CD4-positive, alpha-beta T cell treated with Interleukin-1 beta for 1 hour (primary cell): Measurements from ENCODE around the gene CLDND2.

Source experiments
- DNase-seq, 2 donors: peaks; one replicate each; pipeline ENCODE4 v3.0.0-alpha.2; 2020 to 2022

Gene CLDND2

DNA sequence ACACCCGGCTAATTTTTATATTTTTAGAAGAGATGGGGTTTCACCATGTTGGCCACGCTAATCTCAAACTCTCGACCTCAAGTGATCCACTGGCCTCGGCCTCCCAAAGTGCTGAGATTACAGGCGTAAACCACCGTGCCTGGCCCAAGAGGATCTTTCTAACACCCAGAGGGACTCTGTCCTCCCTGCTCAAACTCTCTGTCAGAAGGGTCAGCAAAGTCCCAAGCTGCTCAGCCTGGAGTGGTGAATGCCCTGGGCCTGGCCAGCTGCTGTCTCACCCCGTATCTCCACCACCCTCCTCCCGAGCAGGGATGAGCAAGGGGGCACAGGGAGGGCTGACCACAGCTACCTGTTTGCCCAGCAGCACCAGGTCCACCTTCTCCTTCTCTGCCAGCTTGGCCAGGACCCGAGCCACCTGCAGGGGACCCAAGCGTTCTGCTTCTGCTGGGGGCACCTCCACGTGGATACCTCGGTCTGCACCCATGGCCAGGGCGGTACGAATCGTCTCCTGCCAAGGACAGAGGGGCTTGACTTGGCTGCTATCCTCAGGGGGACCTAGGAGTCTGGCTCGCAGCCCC lies 15.9 kb downstream of the CLDND2 start:
- DNase-seq, result no peak

DNA sequence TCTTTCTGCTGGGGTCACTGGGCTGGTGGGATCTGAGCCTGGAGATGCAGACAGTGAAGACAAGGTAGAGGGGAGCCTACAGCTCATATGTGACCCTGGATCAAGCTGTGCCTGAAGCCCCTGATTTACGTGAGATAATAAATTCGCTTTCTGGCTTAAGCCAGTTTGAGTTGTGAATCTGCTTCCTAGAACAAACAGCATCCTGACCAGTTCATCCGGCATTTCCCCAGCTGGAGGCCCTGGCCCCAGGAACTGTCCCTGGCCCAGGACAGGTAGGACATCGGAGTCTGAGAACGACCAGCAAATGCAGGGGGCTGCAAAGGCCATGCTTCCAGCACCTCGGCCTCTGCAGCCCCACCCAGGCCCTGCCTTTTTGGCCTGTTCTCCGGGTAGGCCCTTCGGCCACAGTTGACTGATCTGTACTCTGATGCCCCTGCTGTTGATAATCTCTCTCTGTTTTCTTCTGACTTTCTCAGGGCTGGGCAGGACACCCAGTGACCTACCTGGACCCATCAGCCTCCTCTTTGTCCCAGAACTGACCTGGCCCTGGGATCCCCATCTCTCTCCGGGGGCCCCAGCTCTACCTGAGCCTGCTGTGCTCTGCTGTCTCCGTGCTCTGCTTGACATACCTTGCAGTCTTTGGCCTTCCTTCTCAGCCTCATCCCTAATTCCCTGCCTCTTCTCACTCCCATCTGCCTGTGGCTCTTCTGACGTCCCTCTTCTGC lies 17.4 kb downstream of the CLDND2 start:
- no peak for DNase-seq

DNA sequence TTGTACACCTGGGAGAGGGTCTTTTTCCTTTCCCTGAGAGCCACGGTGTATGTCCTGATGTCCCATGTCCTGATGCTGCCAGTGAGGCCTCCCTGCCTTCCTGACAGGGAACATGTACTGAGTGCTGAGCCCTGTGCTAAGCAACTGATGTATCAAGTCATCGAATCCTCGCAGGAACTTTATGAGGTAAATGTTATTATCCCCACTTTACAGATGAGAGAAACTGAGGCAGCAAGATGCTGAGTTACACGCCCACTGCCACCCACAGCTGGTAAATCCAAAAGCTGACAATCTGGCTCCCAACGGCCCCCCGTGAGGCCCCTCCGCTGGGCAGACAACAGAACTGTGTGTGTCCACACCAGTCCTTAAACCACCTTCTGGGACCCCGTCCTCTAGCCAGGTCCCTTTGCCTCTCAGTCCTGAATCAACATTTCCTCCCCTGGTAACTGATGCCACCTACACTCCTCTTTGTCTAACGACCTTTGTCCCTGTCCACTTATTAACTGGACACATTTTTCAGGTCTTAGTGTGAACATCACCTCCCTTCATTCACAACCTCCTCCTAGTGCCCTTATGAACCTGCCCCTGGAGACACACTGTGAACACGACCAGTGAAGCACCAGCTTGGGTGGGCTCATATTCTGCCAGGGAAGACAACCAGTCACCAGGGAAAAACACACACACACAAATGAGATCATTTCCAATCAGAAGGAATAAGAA lies 21.4 kb downstream of the CLDND2 start:
- DNase-seq, result no peak

DNA sequence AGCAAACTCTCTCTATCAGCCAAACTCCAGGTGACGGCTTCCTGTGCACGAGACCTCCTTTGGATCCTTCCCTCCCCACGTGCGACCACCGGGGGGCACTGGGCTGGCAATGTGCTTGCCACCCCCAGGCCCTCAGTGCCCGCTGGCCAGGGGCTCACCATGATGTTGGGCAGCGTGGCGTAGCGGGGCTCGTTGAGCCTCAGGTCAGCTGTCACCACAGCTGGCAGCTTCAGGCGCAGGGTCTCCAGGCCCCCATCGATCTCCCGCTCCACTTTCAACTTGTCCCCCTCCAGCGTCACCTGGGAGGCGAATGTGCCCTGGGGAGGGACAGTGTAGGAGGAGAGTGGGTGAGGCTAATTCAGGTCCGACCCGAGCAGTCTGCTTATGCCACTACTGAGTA lies 22.1 kb downstream of the CLDND2 start:
- no peak for DNase-seq

DNA sequence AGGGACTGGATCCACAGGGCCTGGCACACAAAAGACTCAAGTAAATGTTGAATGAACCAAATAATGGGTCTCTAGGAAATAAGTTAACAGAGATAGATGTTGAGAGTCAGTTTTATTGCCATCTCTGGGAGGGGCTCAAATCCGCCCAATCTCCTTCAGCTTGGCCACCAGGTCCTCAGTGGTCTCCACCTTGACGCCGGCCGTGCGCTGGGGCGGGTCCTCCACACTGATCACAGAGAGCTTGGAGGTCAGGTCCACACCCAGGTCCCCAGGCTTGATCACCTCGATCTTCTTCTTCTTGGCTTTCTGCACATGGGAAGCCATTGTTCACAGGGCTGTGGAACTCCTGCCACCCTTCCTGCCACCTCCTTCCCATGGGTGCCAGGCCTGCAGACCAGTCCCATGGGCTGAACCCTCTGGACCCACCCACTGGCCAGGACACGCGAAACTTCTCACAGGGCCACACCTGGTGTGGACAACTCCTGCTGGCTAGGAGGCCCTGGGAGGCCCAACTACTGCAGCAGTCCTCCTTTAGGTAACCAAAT lies 23.7 kb downstream of the CLDND2 start:
- DNase-seq, result no peak

DNA sequence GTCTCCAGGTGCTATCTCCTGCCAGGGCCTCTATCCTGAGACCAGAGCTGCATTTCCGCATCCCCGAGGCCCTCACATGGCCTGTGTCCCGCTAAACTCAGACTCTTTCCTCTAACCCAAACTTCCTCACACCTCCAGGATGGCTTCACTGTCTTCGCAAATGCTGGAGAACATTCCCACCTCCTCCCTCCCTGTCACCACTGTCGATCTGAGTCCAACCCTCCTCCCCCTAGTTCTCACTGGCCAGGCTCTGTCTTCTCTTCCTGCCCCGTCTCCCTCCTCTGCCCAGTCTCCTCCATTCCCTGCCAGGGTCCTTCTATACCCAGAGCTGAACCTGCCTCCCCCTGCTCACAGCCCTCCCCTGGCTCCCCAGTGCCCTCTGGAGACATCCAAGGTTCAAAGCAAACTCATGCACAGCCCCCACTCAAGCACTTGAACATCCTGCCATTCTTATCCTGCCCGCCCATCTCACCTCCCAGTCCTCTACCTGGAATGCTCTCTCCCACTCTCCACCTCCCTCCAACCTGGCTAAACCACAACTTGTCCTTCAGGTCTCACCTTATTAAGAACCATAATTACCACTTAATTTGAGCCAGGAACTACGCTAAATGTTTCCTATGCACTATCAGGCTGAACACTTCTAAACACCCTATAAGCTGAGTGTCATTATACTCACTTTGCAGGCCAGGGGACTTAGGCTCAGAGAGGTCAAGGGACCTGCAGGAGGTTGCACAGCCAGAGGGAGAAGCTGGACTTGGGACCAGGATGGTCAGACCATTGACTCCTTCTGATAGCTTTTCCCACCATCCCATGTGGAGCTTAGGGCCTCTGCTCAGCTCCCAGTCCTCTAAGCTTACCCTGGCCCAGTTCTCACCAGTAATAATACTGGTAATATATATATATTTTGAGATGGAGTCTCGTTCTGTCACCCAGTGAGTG lies 25.9 kb downstream of the CLDND2 start:
- no peak for DNase-seq

DNA sequence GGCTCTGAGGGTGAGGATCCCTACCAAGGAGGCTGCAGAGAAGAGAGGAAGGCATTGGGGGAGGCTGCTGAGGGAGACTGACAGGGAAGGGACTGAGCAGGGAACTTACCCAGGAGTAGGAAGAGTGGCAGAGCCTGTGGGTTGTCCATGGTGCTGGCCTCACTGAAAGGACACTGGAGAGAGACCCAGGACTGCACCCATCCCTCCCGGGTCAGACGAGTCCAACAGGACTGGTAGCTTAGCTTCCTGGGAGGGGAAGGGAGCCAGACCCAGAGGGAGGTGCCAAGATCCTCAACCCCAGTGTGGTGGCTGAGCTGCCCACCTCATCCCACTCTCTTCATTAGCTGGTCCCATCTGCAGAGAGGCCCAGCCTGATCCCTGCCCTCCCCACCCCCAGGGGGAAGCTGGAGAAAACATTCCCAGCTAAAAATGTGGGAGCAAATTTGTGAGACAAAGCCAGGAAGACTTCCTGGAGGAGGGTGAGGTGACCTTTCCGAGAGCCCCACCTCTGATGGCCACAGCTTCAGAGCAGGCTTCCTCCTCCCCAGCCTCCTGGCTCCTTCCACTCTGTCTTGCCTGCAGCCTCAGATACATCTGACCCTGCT lies 26.7 kb downstream of the CLDND2 start, which contains the start of gene VSIG10L:
Gene VSIG10L, minus strand, starts transcription at position 164 of the 605 bp plus-strand sequence. Its CDS starts 15 bp downstream, at position 149.
- no peak for DNase-seq

DNA sequence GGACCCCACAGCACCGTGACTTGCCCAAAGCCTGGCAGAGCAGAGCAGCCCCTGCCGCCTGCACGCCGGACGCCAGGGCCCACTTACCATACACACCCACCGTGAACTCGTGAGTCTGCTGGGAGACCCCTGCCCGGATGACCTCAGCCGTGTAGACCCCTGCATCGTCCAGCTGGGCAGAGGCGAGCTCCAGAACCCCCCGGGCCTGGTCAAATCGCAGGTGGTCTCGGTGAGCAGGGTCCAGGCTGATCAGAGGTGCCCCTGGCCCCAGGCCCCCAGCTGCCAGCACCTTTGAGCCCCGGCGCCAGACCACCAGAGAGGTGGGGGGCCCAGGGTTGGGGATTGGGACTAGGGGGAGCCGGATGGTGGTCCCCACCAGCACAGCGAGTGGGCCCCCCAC lies 27.7 kb downstream of the CLDND2 start:
- no peak for DNase-seq

DNA sequence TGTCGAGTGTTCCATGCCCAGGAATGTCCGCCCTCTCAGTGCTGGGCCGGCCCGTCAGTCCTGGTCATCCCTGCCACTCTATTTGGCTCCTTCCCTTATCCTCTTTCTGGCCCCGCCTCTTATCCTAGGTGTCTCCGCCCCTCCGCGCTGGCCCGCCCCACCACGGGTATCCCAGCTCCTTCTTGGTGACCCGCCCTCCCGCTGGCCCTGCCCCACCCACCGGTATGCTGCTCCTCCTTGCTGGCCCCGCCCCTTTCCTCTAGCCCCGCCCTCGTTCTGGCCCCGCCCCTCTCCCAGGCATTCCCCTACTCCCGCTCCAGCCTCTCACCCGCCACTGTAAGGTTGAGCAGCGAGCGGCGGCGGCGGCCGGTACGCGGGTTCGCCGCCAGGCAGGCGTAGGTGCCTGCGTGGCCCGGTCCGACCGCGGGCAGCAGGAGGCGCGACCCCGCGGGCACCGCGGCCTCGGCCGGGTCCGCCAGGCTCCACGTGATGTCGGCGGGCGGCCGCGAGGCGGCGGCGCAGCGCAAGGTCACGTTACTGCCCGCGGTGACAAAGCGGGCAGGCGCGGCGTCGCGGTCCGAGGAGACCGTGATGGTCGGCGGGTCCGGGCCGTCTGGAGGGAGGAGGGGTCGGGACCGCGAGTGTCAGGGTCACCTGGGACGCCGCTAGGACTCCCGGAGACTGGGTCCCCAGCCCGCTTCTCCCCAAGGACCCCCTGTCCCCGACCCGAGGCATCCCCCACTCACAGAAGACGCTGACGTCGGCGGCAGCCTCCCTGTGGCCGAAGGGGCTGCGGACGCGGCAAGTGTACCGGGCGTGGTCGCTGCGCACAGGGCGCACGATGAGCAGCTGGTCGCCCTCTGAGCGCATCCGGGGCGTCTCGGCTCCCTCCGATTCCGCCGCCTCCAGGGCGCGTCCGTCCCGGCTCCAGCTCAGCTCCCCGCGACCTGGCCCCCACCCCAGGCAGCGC lies 28.8 kb downstream of the CLDND2 start:
- peak; percentile 91 to 94 for DNase-seq

DNA sequence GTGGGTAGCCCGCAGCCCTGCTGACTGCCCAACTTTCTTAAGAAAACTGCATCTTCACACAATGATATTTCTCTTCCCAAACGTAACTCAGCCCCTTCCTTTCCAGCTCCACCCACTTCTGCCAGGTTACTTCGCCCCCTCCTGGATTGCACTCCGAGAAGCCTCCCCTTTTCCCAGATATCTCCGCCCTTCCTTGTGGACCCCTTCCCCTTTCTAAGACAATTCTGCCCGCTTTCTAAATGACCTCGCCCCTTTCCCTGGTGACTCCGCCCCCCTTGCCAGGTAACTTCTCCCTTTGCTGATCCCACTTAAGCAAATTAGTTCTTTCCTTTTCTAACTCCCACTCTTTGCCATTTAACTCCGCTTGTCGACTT lies 29.5 kb downstream of the CLDND2 start:
- no peak for DNase-seq

DNA sequence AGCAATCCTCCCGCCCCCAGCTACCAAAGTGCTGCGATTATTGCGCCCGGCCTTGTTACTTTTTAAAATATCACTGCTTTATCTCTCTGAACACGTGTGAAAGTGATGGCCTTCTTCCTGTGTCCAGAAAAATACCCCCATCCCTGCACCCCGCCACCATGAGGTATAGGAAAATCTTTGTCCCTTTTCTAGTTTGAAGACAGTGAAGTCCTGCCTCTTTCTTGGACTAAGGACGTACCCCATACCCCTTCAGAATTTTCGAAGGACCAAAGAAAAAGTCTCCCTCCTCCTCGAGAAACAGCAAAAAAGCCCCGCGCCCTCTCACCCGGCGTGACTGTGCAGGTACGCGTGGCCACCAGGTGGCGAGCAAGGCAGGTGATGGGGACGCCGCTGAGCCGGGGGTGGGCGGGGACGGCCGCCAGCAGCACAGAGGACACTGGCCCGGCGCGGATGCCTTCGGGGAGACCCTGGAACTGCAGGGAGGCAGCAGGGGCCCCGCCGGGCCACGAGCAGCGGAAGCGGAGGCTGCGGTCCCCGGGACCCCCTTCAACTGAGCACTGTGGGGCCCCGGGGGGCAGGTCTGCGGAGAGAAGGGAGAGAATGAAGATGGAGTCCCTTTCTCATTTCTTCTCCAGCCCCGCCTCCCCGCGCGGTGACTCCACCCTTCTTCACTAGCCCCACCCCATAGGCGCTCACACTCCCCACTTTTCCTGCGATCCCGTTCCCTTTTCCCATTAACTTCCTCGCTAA lies 30.1 kb downstream of the CLDND2 start:
- DNase-seq, result peak; percentile 83

DNA sequence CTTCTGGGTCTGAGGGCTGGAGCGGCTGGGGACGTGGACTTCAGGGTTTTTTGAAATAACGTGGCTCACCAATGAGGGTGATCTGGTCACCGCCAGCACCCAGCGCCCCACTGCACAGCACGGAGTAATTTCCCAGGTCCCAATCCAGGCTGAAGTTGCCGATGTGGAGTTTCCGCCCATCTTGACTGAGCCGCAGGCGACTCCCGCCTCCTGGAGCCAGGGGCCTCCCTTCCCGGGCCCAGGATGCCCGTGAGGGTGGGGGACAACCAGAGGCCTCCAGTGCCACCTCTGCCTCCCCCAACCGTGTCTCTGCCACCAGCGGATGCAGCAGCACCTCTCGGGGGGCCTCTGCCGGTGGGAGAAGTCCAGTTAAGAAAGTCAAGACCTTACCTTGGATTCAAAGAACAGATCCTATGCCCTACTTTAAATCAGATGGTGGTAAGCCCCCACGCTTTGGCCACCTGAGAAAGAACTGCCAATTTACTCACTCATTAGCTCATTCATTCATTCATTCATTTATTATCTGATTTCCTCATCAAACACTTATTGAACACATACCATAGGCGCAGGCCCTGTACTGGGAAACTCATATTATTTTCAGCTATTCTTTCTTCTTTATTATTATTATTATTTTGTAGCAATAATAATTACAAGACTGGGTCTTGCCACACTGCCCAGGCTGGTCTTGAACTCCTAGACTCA lies 30.8 kb downstream of the CLDND2 start:
- no peak for DNase-seq

DNA sequence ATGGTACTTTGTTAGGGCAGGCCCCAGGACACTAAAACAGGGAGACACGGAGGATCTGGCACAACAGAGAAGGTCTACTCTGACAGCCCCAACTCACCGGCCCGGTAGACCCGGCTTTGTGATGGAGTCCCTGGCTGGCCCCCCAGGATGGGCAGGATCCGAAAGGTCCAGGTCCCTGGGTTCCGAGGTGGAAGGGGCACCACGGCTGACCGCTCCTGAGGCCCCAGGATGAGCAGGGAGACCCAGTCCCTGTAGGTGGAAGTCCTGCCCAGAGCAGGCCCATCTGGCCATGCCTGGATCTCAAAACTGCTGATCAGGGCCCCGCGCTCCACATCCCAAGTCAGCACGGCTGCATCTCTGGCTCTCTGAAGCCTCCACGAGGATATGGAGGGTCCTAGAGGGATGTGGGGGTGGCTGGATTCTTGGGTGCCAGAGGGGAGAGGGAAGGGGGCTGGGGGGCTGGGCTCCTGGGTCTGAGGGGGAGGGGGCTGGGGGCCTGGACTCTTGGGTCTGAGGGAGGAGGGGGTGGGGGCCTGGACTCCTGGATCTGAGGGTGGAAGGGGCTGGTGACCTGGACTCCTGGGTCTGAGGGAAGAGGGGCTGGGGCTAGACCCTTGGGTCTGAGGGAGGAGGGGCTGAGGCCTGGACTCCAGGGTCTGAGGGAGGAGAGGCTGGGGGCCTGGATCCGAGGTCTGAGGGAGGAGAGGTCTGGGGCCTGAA lies 31.5 kb downstream of the CLDND2 start:
- no peak for DNase-seq

DNA sequence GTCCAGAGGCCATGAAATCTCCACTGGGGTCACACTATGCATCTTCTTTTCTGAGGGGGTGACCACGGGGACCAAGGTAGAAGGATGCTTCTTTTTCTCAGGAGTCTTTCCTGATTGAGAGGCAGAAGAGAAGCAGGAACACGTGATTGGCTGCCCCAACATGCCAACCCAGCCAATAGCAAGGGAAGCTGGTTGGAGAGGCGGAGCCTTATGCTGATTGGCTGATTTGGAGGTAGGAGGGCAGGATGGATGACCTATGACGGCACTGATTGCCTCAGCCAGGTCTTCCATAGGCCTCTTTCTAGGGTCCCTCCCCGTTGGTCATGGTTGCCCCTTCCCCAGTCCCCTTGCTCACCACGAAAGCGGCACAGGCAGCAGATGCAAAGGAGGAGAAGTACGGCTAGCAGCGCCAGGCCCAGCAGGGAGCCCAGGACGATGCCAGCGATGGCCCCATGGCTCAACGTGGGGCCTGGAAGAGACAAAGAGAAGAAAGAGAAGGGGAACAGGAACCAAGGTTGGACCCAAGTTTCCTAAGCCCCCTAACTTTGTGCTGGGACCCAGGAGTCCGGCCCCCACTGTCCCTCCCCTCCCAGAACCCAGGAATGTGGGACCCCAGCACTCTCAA lies 34.9 kb downstream of the CLDND2 start:
- no peak for DNase-seq

DNA sequence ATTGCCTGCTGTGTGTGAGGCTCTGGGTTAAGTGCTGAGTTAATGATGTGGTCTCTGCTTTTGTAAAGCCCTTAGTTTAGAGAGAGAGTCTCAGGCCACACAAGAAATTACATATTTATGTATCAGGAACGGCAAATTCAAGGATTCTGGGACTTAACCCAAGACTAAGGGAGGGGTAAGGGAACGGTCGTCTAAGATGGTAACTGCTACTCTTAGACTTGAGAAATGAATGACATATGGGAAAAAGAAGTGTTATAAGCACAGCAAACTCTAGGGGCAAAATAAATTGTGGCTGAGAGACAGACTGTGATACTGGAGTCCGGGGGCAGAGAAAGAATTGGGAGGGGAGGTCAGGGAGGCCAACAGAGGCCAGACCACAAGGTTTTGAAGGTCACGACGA lies 37.1 kb downstream of the CLDND2 start:
- no peak for DNase-seq

DNA sequence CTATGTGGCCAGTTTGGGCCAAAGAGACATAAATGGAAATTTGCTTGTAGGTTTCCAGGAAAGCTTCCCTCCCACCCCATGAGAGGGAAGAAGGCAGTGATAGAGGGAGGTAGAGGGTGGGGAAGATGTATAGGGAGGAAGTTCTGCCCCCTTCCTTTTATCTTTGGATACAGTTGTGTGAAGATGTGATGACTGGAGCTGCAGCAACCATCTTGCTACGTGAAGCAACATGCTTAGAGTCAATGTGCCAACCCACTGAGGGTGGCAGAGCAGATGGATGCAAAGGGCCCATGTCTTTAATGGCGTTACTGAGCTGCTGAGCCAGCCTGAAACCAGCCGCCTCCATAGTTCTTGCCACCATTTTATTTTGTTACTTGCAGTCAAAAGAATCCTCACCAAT lies 37.6 kb downstream of the CLDND2 start:
- no peak for DNase-seq

DNA sequence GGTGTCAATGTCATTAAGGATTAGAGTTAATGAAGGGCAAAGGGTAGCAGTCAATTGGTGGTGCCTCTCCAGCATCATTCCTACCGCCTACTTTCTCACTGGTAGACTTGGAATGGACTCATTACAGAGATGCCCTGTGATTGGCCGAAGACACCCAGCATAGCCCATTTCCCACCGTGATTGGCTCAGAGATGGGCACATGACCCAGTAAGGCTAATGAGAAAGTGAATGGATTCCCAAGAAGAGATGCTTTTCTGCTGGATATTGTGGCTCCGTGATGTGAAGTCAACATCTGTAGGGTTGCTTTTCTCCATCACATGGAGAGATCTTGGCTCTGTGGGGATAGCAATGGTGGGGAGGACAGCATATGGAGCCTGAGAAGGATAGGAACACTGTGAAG lies 38.4 kb downstream of the CLDND2 start:
- DNase-seq, result no peak

DNA sequence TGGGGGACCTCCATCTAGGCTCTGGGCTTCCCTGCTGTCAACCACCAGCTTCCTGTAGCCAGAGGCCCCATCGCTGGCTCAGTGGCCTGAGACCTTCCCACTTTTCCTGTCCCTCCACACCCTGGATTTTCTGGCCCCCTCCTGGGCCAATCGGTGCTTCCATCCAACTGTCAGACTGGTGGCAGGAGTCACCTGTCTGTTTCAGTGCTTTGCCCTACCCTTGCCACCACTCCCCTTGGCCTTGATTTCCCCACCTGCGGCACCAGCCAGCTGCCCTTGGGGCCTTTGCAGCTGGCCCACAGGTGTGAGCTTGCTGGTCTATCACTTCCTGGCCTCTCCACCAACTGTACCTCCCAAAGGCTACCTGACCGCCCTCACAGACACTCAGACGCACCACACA lies 39.4 kb downstream of the CLDND2 start:
- DNase-seq, result no peak
